Vagina (tissue), 2 donors: Measurements from ENCODE around the gene LHB.
"Not testable (repeated sequence)": the region's sequence is repeated elsewhere in the genome, so short reads cannot be mapped to it uniquely, and the experiment has no call there.

Experiments used
- CTCF ChIP-seq, 3 experiments: fragments of 450-650 bp in 2 of 3; fragments of 200-600 bp in 1 of 3; sonication (generic) in 1 of 3; IDR thresholded peaks; one replicate each; pipeline ENCODE4 v1.5.1; 2017 to 2019; ENCODE audit warnings: antibody characterized with exemption in 3 of 3, mild to moderate bottlenecking in 2 of 3, moderate library complexity in 2 of 3
- POLR2A ChIP-seq, 2 donors: fragments of 450-650 bp; IDR thresholded peaks; one replicate each; pipeline ENCODE4 v1.6.1; 2017; ENCODE audit warnings: antibody characterized with exemption in 2 of 2, mild to moderate bottlenecking in 2 of 2, moderate library complexity in 2 of 2
- POLR2AphosphoS5 ChIP-seq, 2 donors: sonication (generic); formaldehyde crosslinking; IDR thresholded peaks; one replicate each; pipeline ENCODE4 v1.9.0; 2017; ENCODE audit warnings: antibody characterized with exemption in 2 of 2, mild to moderate bottlenecking in 2 of 2, low read depth in 1 of 2; ENCODE audit not compliant: insufficient read depth in 1 of 2

- TF ChIP-seq POLR2A (IDR thresholded peaks at IDR 0.05); CTCF (IDR thresholded peaks at IDR 0.05); POLR2AphosphoS5 (IDR thresholded peaks at IDR 0.05; ENCODE audit: insufficient read depth in 1 of 2, low read depth in 1 of 2): not testable (repeated sequence)
These were observed 21.2 kb upstream of the LHB start for GRCh38 chr19:49038111-49038510.
